RWPE1 (cell line): ENCODE results near the gene CAMK2B.

Experiments
- CTCF ChIA-PET: fragments of 350-600 bp; sonication (Branson Sonifier 250); formaldehyde crosslinking; extraction: SDS; loops from one replicate; lab custom pipeline; 2021; lab: Yijun Ruan, JAX
- POLR2A ChIA-PET: fragments of 400-600 bp; formaldehyde crosslinking; extraction: SDS; loops from one replicate; lab custom pipeline; 2020; ENCODE audit warnings: antibody characterized with exemption; ENCODE audit not compliant: low non-redundant PET; lab: Yijun Ruan, JAX
- DNase-seq: peaks from one replicate; pipeline ENCODE4 v3.0.0; 2012; ENCODE audit warnings: low spot score
- H3K27ac ChIP-seq: fragments of 450-650 bp; 2 replicates; pipeline ENCODE4 v1.5.1; 2017
- CTCF ChIP-seq: fragments of 450-650 bp; conservative IDR thresholded peaks from 2 replicates; pipeline ENCODE4 v1.5.1; 2017; ENCODE audit warnings: low read depth, mild to moderate bottlenecking

CAMK2B gene

GRCh38 chr7:44272456-44272855 lies 52.9 kb downstream of the CAMK2B start:
- no peak for TF ChIP-seq CTCF
- DNase-seq: no peak
- ChIA-PET POLR2A (no interaction called here), CTCF (interaction anchor here (0.6 kb wide), 1 partner anchor 158 kb away, joined by 4 read pairs; no protein-coding TSS in a partner anchor)
- H3K27ac ChIP-seq: no peak overlapping the region

- ChIA-PET POLR2A (no interaction called here), CTCF (interaction anchor here (0.6 to 0.7 kb wide), 2 partner anchors 45 to 84 kb away, joined by 3 to 4 read pairs; no protein-coding TSS in a partner anchor)
- DNase-seq: no peak
- no peak for TF ChIP-seq CTCF
- no peak overlapping the region for H3K27ac ChIP-seq
These were observed 55.4 kb downstream of the CAMK2B start for GRCh38 chr7:44269943-44270493.

DNA sequence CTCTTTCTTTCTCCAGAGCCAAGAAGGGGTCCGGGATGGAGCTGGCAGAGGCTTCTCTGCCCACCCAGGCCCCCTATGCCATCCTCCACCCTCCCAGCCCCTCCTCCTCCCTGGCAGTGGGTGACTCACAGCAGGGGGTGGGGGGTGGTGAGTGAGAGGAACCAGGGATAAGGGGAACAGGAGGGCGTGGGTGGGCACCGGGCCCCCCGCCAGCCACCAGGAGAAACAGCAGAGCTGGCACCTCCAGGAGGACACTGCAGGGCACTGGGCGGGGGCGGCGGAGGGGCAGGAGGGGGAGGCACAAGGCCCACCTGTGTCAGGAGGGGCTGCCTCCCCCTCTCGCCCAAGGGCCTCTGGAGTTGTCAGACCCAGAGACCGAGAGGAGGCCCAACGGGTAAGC lies 56.0 kb downstream of the CAMK2B start:
- no peak for TF ChIP-seq CTCF
- CTCF ChIA-PET: no interaction called here

DNA sequence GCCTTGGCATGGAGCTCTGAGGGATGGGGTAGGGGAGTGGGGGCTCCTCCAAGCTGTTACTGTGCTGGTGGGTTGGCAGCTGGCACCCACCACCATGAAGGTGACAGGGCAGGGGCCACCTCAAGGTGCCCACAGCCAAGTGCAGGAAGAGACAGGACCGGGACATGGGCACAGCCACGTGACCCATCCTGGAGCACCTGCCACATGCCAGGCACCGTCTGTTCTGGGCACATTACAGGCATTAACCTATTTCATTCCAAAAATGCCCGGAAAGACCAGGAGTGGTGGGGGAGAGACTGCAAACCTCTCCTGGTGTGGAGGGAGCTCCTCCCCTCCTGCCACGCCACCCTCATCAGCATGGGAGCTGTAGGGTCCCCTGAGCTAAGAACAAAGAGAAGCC lies 56.7 kb downstream of the CAMK2B start:
- ChIA-PET CTCF (interaction anchor here (0.6 to 1.0 kb wide), 2 partner anchors 10 to 16 kb away, joined by 3 read pairs; no protein-coding TSS in a partner anchor), POLR2A (no interaction called here)

More for the DNA sequence above, 56.0 kb downstream of the CAMK2B start:
- DNase-seq: no peak
- POLR2A ChIA-PET: no interaction called here
- H3K27ac ChIP-seq: no peak overlapping the region

GRCh38 chr7:44267719-44268421 lies 57.5 kb downstream of the CAMK2B start:
- CTCF ChIA-PET: interaction anchor here (1.0 kb wide), 1 partner anchor 10 kb away, joined by 3 read pairs; no protein-coding TSS in a partner anchor
- no peak for TF ChIP-seq CTCF
- POLR2A ChIA-PET: interaction anchor here (0.5 kb wide), 1 partner anchor 27 kb away, joined by 4 read pairs; no protein-coding TSS in a partner anchor
- H3K27ac ChIP-seq: peak overlapping the region; percentile 4; the same call in 1 of the 2 replicates
- DNase-seq: no peak

More for the DNA sequence above, 56.7 kb downstream of the CAMK2B start:
- no peak for DNase-seq
- no peak for TF ChIP-seq CTCF
- peak overlapping the region; percentile 4; the same call in 1 of the 2 replicates for H3K27ac ChIP-seq

- ChIA-PET CTCF (no interaction called here), POLR2A (interaction anchor here (0.5 kb wide), 1 partner anchor 26 kb away, joined by 4 read pairs; no protein-coding TSS in a partner anchor)
These were observed 58.2 kb downstream of the CAMK2B start for GRCh38 chr7:44267178-44267577.

More at GRCh38 chr7:44267178-44267577, 58.2 kb downstream of the CAMK2B start:
- TF ChIP-seq CTCF: no peak
- H3K27ac ChIP-seq: no peak overlapping the region
- DNase-seq: no peak
